ENCODE results near the gene KATNAL2.
"Not testable (repeated sequence)": the region's sequence is repeated elsewhere in the genome, so short reads cannot be mapped to it uniquely, and the experiment has no call there.

The KATNAL2 gene

DNA sequence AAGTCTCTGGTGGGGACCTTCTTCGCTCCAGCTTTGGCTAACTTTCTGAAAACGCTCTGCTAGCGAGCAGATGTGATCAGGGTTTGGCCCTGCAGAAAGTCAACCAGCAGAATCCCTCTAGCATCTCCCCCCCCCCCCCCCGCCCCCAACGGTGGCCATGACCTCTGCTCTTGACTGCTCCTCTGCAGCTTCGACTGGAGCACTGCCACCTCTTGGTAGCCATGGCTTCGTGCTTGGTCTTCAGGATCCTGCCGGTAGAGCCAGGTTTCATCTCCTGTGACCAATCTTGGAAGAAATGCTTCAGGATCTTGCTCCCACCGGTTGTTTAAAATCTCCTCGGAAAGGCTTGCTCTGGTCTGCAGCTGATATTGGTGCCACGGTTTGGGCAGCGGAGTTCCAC, 113.5 kb downstream of the KATNAL2 start:
- not testable (repeated sequence) for DNase-seq (ENCODE audit: low read depth, low spot score); H3K27ac ChIP-seq

DNA sequence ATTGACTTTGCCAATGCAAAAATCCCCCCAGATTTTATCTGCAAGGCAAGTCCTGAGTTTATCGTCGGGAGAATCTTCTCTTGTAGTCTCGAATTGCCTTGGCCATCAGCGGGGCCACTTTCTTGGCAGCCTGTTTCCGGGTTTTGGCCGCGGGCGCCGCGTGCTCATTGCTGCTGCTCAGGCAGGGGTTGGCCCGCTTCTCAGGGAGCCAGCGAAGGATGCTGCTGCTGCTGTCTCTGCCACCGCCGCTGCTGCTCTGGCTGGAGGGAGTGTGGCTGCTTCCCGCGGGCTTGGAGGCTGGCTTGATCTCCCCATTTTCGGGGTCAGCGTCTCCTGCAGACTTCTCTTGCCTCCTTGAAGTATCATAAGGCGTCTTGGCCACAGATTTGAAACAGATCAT, 115.5 kb downstream of the KATNAL2 start:
- H3K27ac ChIP-seq: no peak overlapping the region
- DNase-seq (ENCODE audit: low read depth, low spot score): no peak

DNA sequence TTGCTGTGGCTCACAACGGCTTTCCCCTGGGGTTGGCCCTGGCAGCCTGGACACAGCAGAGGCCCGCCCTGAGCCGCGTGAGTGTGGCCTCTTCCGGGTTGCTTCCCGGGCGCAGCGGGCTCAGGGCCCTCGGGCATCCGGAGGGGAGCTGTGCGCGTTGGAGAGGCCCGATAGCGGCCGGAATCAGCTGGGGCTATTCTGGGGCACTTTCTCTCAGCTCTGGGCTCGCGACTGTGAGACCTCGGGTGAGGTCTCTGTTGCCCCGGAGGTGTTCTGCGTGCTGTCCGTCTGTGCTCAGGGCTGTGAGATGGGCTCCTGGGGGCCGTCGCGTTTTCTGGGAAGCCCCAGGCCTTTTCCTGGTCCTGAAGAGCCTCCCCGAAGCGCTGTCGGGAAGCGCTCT, 117.2 kb downstream of the KATNAL2 start:
- H3K27ac ChIP-seq; DNase-seq (ENCODE audit: low read depth, low spot score): not testable (repeated sequence)

DNA sequence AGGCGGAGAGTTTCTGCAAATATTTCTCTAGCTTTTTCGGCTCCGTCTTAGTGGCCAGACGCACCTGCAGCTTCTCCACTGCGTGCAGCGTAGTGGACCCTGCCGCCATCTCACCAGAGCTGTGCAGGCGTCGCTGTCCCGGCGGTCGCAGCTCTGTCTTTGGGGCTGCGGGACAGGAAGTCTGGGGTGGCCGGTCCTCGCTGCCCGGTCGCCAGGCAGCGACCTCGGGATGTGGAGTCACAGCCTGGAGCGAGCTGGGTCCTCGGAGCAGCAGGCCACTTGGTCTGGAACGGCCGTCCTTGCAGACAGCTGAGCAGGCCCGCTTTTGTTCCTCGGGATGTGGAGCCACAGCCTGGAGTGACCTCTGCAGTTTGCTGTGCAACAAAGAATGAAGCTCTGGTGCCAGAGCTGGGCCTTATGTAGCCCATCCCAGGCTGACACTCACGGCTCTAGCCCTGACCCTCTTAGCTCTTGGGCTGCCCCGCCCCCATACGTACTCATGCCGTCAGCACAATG, 117.8 kb downstream of the KATNAL2 start, which contains the start of gene ELOA2:
Gene ELOA2 (minus strand): TSS at position 466 of the 516 bp plus-strand sequence. CDS start 357 bp downstream, at position 109.
- DNase-seq (ENCODE audit: low read depth, low spot score): no peak
- no peak within 1 kb of the TSS for H3K27ac ChIP-seq

DNA sequence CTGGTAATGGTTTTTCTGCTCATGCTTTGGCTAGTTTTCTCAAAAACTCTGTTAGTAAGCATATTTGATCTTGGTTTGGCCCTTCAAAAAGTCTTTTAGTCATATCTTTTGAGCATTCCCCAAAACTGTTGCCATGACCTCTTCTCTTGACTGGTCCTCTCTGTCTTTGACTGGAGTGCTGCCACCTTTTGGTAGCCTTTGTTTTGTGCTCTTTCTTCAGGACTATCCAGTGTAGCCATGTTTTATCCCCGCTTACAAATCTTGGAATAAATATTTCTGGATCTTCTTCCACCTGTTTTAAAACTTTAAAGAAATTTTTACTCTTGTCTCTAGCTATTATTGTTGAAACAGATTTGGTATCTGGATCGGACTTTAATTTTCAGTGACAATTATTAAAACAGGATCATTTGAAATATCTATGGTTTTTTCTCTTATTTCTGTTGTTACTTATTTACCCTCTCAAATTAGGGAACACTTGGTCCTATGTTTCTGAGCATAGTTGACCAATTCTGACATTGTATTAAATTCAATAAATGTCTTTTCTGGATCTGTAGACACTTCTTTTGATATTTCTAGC, 119.0 kb downstream of the KATNAL2 start:
- H3K27ac ChIP-seq: no peak overlapping the region
- no peak for DNase-seq (ENCODE audit: low read depth, low spot score)

DNA sequence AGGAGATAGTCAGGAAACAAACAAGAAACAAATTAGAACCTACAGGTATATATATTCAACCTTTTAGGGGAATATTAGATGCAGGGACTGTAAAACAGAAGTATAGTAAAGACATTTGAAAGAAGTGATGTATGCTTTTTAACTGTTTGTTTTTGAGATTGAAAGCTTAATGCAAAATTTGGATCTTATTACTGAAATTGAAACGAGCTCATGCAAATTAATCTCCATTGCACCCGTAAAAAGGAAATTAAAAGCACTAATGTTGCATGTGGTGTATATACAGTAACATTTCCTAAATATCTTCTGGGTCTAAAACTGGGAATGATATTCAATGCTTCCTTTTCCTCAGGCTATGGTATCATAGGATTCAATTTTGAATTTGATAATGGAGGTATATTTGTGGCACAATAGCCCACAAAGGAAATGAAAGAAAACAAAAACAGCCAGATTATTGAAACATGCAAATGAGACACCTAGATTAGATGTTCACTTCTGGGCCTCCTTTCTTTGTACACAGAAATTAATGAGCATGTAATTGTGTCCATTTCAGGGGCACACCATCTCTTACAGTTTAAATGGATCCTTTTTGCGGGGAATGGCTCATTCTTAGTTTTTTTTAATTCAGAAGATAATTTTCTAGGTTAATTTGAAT, 119.7 kb downstream of the KATNAL2 start:
- DNase-seq (ENCODE audit: low read depth, low spot score): no peak
- no peak overlapping the region for H3K27ac ChIP-seq

DNA sequence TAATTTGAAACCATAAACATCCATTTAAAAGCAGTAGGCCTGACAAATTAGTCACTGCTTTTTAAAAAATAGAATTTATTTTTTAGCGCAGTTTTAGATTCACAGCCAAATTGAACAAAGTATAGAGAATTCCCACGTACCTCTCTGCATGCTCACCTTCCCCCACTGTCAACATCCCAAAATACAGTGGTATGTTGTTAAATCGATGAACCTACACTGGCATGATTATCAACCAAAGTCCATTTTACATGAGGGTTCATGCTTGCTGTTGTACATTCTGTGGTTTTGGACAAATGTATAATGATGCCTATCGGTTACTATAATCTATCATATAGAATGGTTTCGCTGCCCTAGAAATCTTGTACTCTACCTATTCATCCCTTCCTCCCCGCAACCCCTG, 123.6 kb downstream of the KATNAL2 start:
- DNase-seq (ENCODE audit: low read depth, low spot score): no peak
- no peak overlapping the region for H3K27ac ChIP-seq

DNA sequence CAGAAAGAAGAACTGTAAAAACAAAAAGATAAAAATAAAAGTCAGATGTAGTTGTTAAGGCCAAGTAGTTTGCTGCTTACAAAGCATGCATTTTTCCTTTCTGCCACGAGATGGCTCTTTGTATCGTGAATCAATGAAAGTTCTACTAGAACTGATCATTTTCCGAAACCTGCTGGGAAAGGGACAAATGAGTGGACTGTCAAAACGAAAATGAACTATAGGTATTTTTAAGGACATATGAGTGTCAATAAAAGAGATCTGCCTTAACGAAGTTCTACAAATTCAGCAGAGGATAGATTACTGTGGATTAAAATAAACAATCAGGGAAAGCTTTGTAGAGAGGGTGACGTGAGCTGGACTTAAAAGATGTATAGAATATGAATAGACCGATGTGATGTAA, 133.1 kb downstream of the KATNAL2 start:
- no peak for DNase-seq (ENCODE audit: low read depth, low spot score)
- H3K27ac ChIP-seq: no peak overlapping the region

DNA sequence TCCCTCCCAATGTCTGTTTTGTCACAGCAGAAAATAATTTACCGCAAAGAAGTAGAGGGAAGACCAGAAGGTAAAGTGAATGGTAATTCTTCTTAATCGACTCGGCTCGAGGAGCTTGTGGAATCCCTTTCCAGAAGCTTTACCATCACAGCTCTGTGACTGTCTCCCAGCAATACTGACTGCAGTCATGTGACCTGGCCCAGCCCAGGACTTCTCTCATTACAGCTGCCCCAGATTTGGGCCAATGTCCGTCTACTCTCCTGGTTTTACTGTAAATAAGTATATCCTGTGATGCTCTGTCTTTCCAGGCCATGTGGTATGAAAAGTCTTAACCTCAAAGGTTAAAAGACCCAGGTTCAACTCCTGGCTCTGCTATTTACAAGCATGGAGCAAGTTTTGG, 137.0 kb downstream of the KATNAL2 start:
- no peak overlapping the region for H3K27ac ChIP-seq
- no peak for DNase-seq (ENCODE audit: low read depth, low spot score)

DNA sequence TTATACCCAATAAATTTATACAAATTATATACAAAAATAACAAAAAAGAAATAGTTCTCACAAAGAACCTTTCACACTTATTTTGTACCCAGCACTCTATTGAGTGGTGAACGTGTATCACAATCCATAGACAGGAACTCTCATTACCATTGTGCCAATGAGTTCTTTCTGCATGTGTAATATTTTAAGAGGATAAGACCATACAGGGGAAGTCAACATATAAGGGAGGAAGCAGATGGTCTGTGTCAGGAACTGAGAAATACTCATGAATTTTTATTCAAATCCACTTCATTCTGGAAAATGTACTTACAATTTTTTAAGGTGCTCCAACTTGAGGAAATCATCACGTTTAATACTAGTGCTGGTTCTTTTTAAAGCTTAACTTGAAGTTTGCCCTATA, 145.1 kb downstream of the KATNAL2 start:
- no peak overlapping the region for H3K27ac ChIP-seq
- no peak for DNase-seq (ENCODE audit: low read depth, low spot score)

DNA sequence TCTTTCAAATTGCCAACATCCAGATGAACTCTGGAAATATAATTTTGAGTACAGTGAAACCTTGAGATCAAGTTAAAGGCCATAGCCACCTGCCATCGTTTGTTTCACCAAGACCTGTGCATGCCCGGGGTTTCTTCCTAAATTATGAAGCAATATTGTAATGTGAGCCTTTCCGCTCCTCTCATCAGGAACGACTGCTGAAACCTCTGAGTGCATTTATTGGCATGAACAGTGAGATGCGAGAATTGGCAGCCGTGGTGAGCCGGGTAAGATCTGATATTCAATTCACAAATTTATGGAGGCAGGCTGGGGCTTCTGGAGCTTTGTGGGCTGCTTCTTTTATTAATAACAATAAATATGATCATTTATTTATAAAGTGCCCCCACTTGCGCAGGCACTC, 145.7 kb downstream of the KATNAL2 start:
- no peak for DNase-seq (ENCODE audit: low read depth, low spot score)

DNA sequence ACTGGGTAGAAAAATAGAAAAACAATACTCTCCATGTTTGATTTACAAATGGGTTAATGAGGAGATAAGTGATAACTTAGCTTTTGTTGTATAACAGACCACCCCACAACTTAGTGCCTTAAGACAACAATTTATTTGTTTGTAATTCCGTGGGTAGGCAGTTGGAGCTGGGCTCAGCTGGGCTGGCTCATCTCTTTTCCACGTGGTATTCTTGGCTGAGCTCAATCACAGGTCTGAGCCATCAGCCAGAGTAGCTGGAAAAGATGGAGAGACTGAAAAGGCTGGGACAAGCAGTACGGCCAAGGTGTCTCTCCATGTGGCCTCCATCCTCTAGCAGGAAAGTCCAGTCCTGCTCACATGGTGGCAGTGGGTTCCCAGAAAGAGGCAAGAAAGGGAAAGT, 150.2 kb downstream of the KATNAL2 start:
- H3K27ac ChIP-seq: no peak overlapping the region
- DNase-seq (ENCODE audit: low read depth, low spot score): no peak

More for the DNA sequence above, 145.7 kb downstream of the KATNAL2 start:
- H3K27ac ChIP-seq: no peak overlapping the region

DNA sequence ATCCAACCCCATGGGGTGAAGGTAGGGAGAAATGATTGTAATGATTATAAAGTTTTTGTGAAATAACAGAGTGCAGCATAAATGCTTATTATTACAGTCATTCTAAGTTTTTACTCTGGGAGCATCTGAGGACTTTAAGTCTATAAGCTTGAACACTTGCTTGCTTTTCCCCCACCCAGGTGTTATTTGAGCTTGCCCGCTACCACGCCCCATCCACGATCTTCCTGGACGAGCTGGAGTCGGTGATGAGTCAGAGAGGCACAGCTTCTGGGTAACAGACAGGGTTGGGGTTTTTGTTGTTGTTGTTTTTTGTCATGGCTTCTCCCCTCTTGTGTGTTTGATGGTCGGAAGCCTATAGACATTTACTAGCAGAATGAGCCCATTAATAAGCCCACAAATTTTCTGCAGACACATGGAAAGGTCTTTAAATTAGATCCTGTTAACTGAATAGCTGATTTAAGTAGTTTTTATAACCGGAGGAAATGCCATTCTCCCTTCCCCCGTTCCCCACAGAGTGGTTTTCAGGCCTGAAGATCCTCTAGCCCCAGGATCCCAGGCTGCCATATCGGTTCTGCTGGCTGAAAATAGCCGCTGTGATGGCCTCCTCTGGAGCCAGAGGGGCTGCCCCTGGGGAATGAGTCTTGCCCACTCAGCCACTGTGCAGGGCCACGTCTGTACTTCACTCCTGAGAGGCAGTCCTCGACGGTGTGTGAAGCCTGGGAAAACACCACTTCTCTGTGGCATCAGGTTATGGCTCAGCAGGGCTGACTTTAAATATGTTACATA, 157.9 kb downstream of the KATNAL2 start:
- no peak overlapping the region for H3K27ac ChIP-seq
- no peak for DNase-seq (ENCODE audit: low read depth, low spot score)

DNA sequence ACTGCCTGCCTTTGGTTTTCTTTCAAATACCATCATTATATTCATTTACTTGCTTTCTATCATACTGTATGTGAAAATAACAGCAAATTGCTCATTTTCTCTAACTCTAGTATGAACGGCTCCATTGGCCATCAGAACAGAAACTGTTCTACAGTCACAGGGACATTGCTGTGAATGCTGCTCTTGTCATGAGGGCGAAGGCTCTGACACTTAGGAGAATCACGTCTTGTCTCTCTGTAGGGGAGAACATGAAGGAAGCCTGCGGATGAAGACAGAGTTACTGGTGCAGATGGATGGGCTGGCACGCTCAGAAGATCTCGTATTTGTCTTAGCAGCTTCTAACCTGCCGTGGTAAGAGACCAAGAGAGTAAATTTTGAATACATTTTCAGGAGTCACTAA, 159.7 kb downstream of the KATNAL2 start:
- no peak overlapping the region for H3K27ac ChIP-seq
- DNase-seq (ENCODE audit: low read depth, low spot score): no peak

DNA sequence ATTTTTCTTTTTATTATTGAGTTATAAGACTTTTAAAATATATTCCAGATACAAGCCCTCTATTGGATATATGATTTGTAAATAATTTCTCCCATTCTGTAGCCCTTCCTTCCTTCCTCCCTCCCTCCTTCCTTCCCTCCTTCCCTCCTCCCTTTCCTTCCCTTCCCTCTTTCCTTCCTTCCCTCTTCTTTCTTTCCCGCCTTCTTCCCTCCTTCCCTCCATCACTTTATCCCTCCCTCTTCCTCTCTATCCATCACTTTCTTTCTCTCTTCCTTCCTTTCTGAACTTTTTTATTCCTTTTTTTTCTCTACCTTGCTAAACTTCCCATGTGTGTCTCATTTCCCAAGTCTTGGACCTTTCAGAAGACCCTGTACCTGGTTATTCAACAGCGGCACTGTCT, 163.5 kb downstream of the KATNAL2 start:
- no peak overlapping the region for H3K27ac ChIP-seq
- DNase-seq (ENCODE audit: low read depth, low spot score): no peak

DNA sequence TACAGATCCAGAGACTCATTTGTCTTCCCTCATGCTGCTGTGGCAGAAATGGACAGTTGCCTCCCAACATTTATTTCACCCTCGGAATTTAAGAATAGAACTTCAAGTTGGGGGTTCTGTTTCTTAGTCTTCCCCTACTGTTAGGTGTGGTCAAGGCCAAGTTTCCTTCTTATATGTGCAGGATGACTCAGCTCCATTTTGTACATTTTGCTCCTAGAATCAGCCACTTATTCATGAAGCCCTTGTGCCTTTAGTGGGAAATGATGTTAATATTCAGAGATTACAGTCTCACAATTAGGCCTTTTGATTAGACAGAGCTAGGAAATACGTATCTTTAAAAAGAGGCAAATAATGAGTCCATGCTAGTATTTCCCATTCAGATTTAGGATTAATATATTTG, 164.2 kb downstream of the KATNAL2 start:
- no peak for DNase-seq (ENCODE audit: low read depth, low spot score)
- H3K27ac ChIP-seq: no peak overlapping the region

DNA sequence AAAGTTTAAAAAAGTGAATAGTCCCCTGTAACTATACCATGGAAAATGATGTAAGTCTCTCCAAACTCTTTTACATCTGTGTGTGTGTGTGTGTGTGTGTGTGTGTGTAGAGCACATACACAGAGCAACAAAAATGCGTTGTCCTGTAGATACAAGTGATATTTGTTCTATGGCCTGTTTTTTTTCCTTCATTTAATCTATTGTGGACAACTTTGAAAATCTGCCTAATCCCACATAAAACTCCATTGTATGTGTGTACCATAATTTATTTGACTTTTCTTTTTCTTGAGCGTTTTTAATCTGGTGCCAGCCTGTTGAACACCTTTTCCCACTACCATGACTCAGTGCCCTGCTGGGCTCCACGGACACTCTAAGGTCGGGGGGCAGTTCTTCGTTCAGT, 170.3 kb downstream of the KATNAL2 start:
- H3K27ac ChIP-seq: no peak overlapping the region
- DNase-seq (ENCODE audit: low read depth, low spot score): no peak

DNA sequence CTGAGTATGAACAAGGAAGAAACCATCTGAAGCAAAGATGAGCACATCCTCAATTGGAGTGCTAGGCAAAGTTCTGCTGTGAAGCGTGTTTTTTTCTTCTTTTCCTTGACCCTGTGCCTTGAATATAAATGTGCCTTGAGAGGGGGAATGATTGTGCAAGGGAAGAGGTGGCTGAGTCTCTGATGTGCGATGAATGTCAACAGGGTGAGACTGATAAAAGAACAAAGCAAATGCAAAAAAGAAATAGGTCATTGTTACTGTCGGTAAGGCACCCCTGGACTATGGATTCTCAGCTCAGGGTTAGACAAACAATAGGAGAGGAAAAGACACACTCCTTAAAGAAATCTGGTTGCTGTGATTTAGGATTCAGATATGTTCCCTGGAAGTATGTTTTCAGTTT, 178.4 kb downstream of the KATNAL2 start:
- DNase-seq (ENCODE audit: low read depth, low spot score): no peak
- no peak overlapping the region for H3K27ac ChIP-seq

DNA sequence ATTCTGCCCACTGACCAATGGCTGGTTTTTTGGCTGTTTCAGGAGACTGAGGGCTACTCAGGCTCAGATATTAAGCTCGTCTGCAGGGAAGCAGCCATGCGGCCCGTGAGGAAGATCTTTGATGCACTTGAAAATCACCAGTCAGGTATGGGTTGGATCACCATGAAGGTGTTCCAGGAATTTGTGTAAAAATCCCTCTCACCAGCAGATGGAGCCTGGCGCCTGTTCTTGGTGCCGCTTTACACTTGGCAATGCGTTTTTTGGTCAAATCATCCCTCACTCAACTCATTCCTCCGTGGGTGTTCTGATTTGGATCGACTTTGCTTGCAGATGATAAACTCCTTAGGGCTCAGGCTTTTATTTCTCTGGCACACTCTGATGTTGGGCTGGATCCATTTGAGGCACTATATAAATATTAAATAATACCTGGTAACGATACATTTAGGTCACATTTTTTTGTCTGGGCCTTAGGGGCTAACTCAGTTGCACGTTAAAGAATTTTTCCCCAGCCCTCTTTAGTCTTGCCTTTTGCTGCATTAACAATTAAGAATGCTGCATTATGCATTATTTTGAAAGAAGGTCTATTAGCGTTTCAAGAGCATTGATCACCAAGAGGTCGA, 182.9 kb downstream of the KATNAL2 start:
- H3K27ac ChIP-seq: no peak overlapping the region
- peak; percentile 20 for DNase-seq (ENCODE audit: low read depth, low spot score)

DNA sequence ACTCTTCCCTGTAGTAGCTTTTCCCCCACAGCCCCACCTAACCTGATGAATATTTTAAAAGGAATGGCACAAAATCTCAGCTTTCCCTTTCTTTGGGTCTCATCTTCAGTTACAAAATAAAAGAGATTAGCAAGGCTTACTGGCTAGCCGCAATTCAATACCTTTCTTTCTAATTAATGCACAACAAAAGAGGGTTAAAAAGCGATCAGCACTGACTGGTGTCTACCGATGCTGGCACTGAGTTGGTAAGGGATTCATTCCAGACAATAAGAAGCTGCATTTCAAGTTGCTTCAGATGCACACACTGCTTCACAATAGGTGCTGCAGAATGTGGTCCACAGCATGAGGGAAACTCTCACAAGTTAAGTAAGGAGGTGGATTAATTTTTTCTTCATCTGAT, 191.0 kb downstream of the KATNAL2 start:
- no peak overlapping the region for H3K27ac ChIP-seq
- DNase-seq (ENCODE audit: low read depth, low spot score): no peak

DNA sequence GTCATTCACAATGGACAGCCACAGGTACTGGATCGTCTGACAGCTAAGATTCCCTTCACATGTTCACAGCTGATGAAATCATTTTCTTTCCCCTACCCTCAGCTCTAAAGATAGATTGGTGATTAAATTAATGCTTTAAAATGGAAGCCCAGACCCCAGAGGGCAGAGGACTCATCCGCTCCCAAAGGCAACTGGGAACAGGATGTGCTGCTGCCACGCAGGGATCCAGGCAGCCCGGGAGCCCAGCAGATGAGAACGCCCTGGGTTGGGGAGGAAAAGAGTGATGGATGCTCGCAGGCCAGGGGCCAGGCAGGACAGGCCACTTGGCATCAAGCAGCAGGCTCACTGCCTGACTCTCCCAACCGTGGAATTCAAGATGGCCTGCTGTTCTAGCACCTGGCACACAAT, 191.6 kb downstream of the KATNAL2 start:
- no peak overlapping the region for H3K27ac ChIP-seq
- no peak for DNase-seq (ENCODE audit: low read depth, low spot score)

Measured in epithelial cell of prostate (primary cell).